Measurements from ENCODE around the gene INPP5F. TPM values are rescaled to one million over a fixed set of nuclear protein-coding genes. Genes with fewer than 3 reads are reported as not detected.
A peak's percentile ranks its signal among the peaks of the same experiment; 100 is the strongest.

The INPP5F gene
- total RNA-seq, 1 experiment from 2014 or later, result 141 TPM

- H3K27me3 ChIP-seq (ENCODE audit: control insufficient read depth, insufficient read depth, low read length), result no peaks in the 10 kb centered on the region
- no peak for DNase-seq
- no peak overlapping the region for H3K4me3 ChIP-seq (ENCODE audit: insufficient read depth, low read depth, low read length)
- peaks cover 30% of the 10 kb centered on the region for H3K36me3 ChIP-seq (replicated peaks; ENCODE audit: control insufficient read depth, insufficient read depth, low read length)
Observed at GRCh38 chr10:119826771-119827170, 100.9 kb downstream of the INPP5F start.

GRCh38 chr10:119827430-119827829 is 101.6 kb downstream of the INPP5F start:
- DNase-seq, result no peak
- no peak overlapping the region for H3K4me3 ChIP-seq (ENCODE audit: insufficient read depth, low read depth, low read length)
- no peaks in the 10 kb centered on the region for H3K27me3 ChIP-seq (ENCODE audit: control insufficient read depth, insufficient read depth, low read length)
- peaks cover 31% of the 10 kb centered on the region for H3K36me3 ChIP-seq (replicated peaks; ENCODE audit: control insufficient read depth, insufficient read depth, low read length)

- peaks cover 26% of the 10 kb centered on the region for H3K36me3 ChIP-seq (replicated peaks; ENCODE audit: control insufficient read depth, insufficient read depth, low read length)
- no peak for DNase-seq
- no peaks in the 10 kb centered on the region for H3K27me3 ChIP-seq (ENCODE audit: control insufficient read depth, insufficient read depth, low read length)
Observed at GRCh38 chr10:119829429-119829828, 103.6 kb downstream of the INPP5F start.

GRCh38 chr10:119830851-119831250 is 105.0 kb downstream of the INPP5F start:
- Histone ChIP-seq H3K36me3 (replicated peaks; ENCODE audit: control insufficient read depth, insufficient read depth, low read length) (peaks cover 27% of the 10 kb centered on the region), H3K4me3 (ENCODE audit: insufficient read depth, low read depth, low read length) (no peak overlapping the region), H3K27me3 (ENCODE audit: control insufficient read depth, insufficient read depth, low read length) (no peaks in the 10 kb centered on the region)
- no peak for DNase-seq

More at GRCh38 chr10:119829429-119829828, 103.6 kb downstream of the INPP5F start:
- no peak overlapping the region for H3K4me3 ChIP-seq (ENCODE audit: insufficient read depth, low read depth, low read length)

GRCh38 chr10:119831656-119832055 is 105.8 kb downstream of the INPP5F start:
- peaks cover 28% of the 10 kb centered on the region for H3K36me3 ChIP-seq (replicated peaks; ENCODE audit: control insufficient read depth, insufficient read depth, low read length)
- no peaks in the 10 kb centered on the region for H3K27me3 ChIP-seq (ENCODE audit: control insufficient read depth, insufficient read depth, low read length)

GRCh38 chr10:119832951-119833350 is 107.1 kb downstream of the INPP5F start:
- Histone ChIP-seq H3K36me3 (replicated peaks; ENCODE audit: control insufficient read depth, insufficient read depth, low read length) (peaks cover 21% of the 10 kb centered on the region), H3K4me3 (ENCODE audit: insufficient read depth, low read depth, low read length) (no peak overlapping the region), H3K27me3 (ENCODE audit: control insufficient read depth, insufficient read depth, low read length) (no peaks in the 10 kb centered on the region)
- no peak for DNase-seq

More at GRCh38 chr10:119831656-119832055, 105.8 kb downstream of the INPP5F start:
- no peak for DNase-seq
- H3K4me3 ChIP-seq (ENCODE audit: insufficient read depth, low read depth, low read length), result no peak overlapping the region

- DNase-seq, result no peak
- Histone ChIP-seq H3K36me3 (replicated peaks; ENCODE audit: control insufficient read depth, insufficient read depth, low read length) (peaks cover 26% of the 10 kb centered on the region), H3K27me3 (ENCODE audit: control insufficient read depth, insufficient read depth, low read length) (no peaks in the 10 kb centered on the region), H3K4me3 (ENCODE audit: insufficient read depth, low read depth, low read length) (no peak overlapping the region)
Observed at GRCh38 chr10:119834188-119834587, 108.3 kb downstream of the INPP5F start.

DNA sequence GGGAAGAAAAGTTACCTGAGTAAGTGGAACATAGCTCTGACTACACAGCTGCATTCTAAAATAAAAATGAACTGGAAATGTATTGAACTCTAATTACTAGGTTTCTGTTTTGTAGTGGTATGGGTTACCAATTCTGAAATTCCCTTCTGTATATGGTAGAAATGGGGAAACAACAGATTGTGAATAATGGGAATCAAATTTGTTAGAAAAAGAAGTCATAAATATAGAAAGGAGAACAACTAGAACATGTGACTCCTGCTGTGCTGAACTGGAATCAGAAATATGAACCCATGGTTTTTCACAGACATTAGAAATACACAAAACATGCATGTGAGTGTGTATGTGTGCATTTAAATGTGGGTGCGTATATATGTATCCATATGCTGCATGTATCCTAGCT is 119.8 kb downstream of the INPP5F start:
- Histone ChIP-seq H3K4me3 (ENCODE audit: insufficient read depth, low read depth, low read length) (no peak overlapping the region), H3K27me3 (ENCODE audit: control insufficient read depth, insufficient read depth, low read length) (no peaks in the 10 kb centered on the region), H3K36me3 (replicated peaks; ENCODE audit: control insufficient read depth, insufficient read depth, low read length) (peaks cover 43% of the 10 kb centered on the region)
- no peak for DNase-seq

- no peak overlapping the region for H3K4me3 ChIP-seq (ENCODE audit: insufficient read depth, low read depth, low read length)
- no peak for DNase-seq
- H3K36me3 ChIP-seq (replicated peaks; ENCODE audit: control insufficient read depth, insufficient read depth, low read length), result peaks cover 32% of the 10 kb centered on the region
- no peaks in the 10 kb centered on the region for H3K27me3 ChIP-seq (ENCODE audit: control insufficient read depth, insufficient read depth, low read length)
Observed at GRCh38 chr10:119849031-119849789, 123.4 kb downstream of the INPP5F start.

DNA sequence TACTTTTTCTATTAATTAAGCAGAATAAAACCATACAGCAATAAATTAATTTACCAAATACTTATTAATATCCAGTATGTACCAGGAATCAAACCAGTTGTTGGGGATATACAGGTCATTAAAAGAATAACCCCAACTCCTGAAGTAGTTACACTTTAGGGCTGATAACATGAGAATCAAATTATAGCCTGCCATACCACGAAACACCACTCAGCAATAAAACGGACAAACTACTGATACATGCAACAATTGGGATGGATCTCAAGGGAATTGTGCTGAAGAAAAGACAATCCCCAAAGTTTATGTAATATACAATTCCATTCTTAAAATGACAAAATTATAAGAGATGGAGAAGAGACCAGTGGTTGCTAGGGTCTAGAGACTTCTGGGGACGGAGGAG is 124.1 kb downstream of the INPP5F start:
- Histone ChIP-seq H3K4me3 (ENCODE audit: insufficient read depth, low read depth, low read length) (no peak overlapping the region), H3K27me3 (ENCODE audit: control insufficient read depth, insufficient read depth, low read length) (no peaks in the 10 kb centered on the region), H3K36me3 (replicated peaks; ENCODE audit: control insufficient read depth, insufficient read depth, low read length) (peaks cover 27% of the 10 kb centered on the region)
- no peak for DNase-seq

DNA sequence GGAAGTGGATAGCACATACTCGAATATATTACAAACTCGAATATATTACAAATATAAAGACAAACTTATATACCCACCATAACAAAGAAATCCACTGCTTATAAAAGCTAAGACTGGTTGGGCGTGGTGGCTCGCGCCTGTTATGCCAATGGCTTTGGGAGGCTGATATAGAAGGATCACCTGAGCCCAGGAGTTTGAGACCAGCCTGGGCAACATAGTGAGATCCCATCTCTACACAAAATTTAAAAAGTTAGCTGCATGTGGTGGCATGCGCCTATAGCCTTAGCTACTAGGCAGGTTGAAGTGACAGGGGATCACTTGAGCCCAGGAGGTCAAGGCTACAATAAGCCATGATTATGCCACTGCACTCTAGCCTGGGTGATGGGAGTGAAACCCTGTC is 126.4 kb downstream of the INPP5F start:
- Histone ChIP-seq H3K4me3 (ENCODE audit: insufficient read depth, low read depth, low read length) (no peak overlapping the region), H3K36me3 (replicated peaks; ENCODE audit: control insufficient read depth, insufficient read depth, low read length) (peaks cover 18% of the 10 kb centered on the region), H3K27me3 (ENCODE audit: control insufficient read depth, insufficient read depth, low read length) (no peaks in the 10 kb centered on the region)
- DNase-seq, result no peak

DNA sequence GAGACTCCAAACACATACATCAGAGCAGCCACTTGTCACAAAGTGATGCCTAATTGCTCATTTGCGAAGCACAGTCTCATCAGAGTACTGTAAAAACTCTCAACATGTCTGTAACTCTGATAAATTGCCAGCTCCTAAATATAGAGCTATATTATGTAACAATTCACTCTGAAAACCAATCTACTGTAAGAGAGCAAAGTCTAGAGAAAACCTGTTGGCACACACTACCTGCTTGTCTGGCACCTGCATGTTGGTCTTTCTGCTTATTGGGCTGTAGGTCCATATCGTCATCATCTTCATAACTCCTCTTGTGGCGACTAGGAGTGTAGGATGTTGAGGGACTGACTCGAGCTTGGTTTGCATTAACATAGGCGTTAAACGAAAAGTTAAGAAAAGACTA is 127.0 kb downstream of the INPP5F start:
- H3K36me3 ChIP-seq (replicated peaks; ENCODE audit: control insufficient read depth, insufficient read depth, low read length), result peaks cover 16% of the 10 kb centered on the region
- H3K27me3 ChIP-seq (ENCODE audit: control insufficient read depth, insufficient read depth, low read length), result no peaks in the 10 kb centered on the region
- DNase-seq, result no peak
- no peak overlapping the region for H3K4me3 ChIP-seq (ENCODE audit: insufficient read depth, low read depth, low read length)

- Histone ChIP-seq H3K27me3 (ENCODE audit: control insufficient read depth, insufficient read depth, low read length) (no peaks in the 10 kb centered on the region), H3K36me3 (replicated peaks; ENCODE audit: control insufficient read depth, insufficient read depth, low read length) (peaks cover 16% of the 10 kb centered on the region), H3K4me3 (ENCODE audit: insufficient read depth, low read depth, low read length) (no peak overlapping the region)
- DNase-seq, result no peak
Observed at GRCh38 chr10:119853574-119853973, 127.7 kb downstream of the INPP5F start.

DNA sequence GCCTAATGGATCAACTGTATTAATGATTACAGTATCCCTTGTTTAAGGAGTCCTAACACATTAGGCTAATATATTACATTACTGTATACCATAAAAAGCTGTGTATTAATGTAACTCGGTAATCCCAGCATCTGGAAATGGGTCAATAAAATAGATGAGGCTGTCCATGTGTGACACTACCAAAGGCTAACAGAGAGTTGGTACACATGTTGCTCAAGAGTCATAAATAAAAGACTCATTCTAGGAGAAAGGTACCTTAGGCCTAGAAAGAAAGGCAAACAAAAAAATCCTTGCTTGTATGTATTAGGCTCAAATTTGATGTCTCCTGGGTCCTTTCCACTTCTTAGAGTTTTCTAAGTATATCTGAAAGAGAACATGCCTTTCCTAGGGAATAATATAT is 132.2 kb downstream of the INPP5F start:
- DNase-seq, result no peak
- Histone ChIP-seq H3K36me3 (replicated peaks; ENCODE audit: control insufficient read depth, insufficient read depth, low read length) (peaks cover 6% of the 10 kb centered on the region), H3K27me3 (ENCODE audit: control insufficient read depth, insufficient read depth, low read length) (no peaks in the 10 kb centered on the region), H3K4me3 (ENCODE audit: insufficient read depth, low read depth, low read length) (no peak overlapping the region)

- no peak overlapping the region for H3K4me3 ChIP-seq (ENCODE audit: insufficient read depth, low read depth, low read length)
- no peaks in the 10 kb centered on the region for H3K27me3 ChIP-seq (ENCODE audit: control insufficient read depth, insufficient read depth, low read length)
- H3K36me3 ChIP-seq (replicated peaks; ENCODE audit: control insufficient read depth, insufficient read depth, low read length), result peaks cover 1% of the 10 kb centered on the region
- DNase-seq, result peak; percentile 25
Observed at GRCh38 chr10:119859420-119860258, 133.8 kb downstream of the INPP5F start.
